NCI-H1417 treated with DMSO at 0.1 percent for 48 hours (cell line): ENCODE results near the gene KRT222.
A peak's percentile ranks its signal among the peaks of the same experiment; 100 is the strongest.

Source experiments
- DNase-seq: peaks from one replicate; lab custom pipeline; 2025; lab: John Stamatoyannopoulos, UW

KRT222 gene

DNA sequence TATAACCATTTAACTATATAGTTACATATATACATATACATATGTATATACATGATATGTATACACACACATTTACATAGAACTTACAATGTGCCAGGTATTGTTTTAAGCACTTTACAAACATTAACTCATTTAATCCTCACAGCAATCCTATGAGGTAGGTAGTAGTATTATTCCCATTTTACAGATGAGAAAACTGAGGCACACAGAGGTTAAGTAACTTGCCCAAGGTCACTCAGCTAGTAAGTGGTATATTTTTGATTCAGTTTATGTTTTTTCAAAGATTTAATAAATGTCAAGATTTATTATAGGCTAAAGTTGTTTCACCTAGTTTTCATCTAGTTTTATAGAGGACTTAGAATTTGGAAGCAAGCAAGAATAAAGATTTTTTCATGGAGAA lies 6.6 kb downstream of the KRT222 start:
- no peak for DNase-seq

DNA sequence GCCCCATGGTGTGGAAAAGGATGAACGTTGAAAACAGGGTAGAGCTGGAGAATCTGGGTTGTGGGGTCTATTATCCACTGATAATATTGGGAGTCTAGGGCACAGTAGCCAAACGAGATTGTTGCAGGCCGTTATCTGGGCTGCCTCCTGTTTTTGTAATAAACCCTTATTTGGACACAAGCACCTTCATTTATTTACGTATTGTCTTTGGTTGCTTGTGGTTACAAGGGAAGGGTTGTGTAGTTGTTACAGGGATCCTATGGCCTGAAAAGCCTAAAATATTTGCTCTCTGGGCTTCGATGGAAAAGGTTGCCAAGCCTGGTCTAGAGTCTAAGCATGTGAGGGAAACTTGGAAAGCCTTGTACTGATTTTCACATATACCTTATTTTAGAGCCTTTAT lies 13.0 kb downstream of the KRT222 start:
- DNase-seq, result no peak

DNA sequence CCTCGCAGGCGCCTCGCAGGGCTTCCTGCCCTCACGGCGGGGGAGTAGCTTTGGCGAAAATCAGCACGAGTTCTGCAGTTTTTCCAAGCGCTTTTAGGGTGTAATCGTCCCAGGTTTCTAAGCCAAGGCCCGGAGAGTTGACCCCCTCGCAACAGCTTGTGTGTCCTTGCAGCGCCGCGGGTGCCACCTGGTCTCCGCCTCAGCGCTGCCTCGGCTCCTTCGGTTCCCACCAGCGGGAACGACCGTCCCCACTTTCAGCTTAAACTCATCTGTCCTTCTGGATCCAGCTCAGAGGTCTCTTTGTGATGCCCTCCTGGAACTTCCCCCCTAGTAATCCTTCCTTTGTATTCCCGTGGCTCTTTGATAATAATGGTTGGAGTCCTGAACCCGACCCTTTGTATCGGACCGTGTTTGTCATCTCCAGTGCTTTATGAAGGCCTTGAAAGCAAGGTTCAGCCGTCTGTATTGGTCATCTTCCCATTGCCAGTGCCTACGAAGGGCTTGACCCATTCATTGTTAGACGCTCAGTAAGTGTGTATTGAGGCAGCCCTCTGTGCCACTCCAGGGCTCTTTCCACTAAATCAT lies 16.5 kb downstream of the KRT222 start:
- no peak for DNase-seq

DNA sequence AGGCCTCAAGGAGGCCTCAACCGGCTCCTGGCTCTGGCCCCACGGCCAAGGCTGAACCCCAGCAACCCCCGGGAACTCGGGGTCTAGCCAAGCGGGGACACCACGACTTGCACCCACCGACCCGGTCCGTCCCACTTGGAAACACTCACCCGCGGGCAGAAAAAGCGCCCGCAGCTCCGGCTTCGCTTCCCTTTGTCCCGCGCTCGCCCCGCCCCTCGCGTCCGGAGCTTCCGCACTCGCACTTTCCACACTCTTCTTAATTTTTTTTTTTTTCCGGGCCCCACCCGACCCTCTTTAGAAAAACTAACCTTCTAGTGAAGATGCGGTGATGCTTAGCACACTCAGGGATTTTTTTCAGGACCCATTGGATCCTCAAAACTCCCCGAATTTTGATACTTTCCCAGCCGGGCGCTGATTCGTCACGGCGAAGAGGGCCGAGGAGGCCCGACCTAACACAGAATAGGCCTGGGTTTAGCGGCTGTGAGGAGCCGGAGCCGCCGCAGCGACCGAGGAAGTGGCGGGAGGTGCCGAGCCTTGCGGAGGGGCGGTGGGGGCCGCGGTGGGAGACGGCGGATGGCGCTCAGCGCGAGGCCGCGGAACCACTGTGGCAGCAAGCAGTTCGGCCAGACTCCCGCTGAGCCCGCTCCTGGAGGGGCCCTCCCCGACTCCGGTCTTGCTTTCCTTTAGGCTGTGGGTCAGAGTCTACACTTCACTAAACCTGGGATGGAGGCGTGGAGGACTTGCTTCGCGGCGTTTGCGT lies 17.2 kb downstream of the KRT222 start, which contains the start of gene SMARCE1:
Gene SMARCE1, minus strand, starts transcription at position 195 of the 760 bp plus-strand sequence. CDS start 2,016 bp downstream, outside the sequence.
- DNase-seq, result peak; percentile 46

DNA sequence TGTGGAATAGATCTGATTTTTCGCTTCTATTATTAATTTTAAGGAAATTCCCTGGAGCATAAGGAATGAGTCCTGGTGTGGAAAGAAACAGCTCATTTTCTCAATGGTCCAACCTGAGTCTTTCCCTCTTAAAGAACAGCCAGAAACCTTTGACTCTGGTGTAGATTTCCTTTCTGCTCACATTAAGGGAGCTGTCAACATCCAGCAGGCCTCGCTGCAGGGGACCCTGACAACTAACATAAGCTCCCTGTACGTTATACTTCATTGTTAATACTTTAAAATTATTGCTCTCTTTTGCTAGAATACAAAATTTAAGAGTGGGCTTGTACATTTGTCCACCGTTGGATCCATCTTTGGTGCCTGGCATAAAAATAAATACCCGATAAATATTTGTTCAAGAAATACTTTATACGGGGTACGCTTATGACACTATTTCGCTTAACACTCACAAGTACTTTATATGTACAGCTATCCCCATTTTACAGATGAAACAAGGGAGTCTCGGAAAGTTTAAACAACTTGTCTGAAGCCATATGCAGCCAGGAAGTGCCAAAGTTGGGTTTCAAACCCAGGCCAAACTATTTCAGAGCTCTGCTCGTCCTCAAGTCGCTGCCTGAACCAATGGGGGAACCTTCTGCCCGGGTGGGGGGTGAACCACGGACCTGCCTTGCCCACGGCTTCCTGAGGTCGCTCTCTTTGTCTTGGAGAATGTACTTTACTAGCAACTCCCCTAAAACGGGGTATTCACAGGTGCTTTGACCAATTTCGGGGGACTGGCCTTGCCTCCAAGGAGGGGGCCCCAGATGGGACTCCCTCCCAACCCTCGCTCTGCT lies 18.0 kb downstream of the KRT222 start:
- DNase-seq, result no peak

DNA sequence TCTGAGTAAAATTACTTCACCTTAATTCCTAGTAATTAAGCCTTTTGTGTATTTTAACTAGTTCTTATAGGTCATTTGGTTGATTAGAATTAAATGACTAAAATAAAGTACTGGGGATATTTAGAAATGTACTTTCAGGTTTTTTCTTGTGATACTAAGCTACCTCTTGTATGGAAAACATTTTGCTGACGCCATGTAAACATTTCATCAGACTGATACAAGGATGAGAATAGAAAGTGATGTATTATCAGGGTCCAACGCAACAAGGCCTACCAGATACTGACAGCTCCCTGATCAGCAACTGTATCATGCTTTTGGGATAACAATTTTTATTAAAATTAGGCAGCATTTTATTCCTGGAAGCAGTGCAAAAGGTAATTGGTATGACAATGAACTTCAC lies 19.0 kb downstream of the KRT222 start:
- DNase-seq, result no peak

DNA sequence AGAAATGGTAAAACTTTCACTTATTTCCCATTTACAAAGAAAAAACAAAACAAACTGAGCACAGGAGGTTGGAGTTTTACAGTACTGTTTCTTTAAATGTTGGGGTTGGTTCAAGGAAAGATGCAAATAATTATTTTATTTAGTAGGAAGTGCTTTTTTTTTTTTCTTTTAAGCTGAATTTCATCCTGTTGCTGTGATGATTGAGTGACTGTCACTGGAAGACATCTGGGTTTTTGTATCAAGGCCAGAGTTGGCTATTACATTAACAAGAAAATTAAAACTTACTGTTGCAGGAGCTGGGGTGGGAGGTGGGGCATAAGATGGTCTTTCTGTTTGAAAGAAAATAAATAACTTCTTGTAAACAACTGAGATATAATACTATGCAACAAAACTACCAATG lies 19.7 kb downstream of the KRT222 start:
- DNase-seq, result no peak

DNA sequence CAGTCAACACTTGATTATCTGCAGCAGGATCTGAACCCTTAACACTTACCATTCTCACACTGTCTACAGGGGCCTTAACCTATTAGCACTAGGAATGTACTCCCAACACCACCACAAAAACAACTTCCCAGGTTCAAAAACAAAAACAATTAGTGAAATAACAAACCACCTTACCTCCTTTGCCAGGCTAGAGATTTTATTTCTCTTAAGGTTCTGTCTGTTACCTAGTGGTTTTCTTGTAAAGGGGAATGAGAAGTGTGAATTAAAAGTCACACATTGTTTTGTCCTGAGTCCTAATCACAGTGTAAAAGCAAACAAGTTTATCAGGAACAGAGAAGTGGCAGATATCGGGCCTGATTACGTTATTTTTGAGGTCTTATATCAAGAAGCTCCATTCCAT lies 27.0 kb downstream of the KRT222 start:
- no peak for DNase-seq

DNA sequence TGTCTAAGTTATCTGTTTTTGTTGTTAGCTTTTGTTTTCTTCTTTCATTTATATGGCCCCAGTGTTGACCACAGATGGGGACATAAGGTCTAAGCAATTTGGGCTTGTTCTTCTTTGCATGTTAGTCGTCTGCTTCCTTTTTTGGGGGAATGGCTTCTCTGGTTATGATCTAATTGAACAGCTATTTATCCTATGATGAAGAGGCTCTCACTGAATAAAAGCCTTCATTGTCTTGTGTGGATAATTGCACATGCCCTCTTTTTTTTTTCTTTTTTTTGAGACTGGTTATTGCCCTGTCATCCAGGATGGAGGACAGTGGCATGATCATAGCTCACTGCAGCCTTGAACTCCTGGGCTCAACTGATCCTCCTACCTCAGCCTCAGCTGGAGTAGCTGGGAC lies 31.1 kb downstream of the KRT222 start:
- DNase-seq, result no peak

DNA sequence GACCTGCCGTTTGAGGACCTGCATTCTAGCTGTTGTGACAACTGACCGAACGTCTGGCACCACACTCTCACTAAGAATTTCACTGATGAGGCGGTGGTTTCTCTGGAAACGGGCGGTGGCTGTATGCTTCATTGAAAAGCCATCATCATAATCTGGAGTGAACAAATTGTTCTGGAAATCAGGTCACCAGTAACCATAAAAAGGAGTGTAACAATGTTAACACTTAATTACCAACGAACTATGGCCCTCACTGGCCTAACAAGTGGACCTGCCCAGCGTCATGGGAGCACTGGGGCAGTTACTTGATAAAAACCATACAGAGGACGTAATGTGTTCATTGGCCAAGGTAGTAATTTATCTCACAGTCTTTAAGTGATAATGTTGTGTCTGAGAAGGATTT lies 32.8 kb downstream of the KRT222 start:
- DNase-seq, result no peak

DNA sequence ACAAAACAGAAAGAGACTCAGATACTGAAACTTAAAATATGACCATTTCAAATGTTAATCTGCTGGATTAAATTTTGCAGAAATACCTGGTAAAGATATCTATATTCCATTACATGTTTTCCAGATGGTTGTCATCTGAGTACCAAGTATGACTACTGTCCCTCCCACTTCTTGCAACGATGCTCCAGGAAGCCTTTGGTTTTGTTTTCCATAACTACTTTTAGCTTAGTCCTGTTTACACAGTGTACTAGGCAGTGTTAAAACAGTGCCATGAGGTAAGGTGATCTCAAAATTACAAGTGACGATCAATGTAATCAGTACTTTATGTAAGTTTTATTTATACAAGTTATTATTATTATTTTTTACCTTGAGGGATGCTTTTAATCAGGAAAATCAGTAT lies 35.1 kb downstream of the KRT222 start:
- no peak for DNase-seq

DNA sequence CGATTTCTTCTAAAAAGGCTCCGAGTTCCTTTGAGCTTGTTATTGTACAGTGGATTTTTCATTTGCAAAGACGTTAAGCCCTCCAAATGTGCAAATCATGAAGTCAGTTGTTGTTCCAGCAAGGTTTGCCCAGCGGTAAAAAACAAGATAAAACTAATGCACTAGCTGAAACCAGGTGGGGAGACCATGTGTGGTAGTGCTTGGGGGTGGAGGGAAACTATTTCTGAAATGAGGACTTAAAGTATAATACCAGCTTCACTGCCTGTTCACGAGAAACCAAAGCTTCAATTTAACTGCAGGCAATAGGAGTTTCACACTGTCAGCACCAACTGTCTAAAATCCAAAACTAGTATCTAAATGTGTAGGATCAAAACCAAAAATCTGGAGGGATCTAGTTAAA lies 39.7 kb downstream of the KRT222 start:
- no peak for DNase-seq

DNA sequence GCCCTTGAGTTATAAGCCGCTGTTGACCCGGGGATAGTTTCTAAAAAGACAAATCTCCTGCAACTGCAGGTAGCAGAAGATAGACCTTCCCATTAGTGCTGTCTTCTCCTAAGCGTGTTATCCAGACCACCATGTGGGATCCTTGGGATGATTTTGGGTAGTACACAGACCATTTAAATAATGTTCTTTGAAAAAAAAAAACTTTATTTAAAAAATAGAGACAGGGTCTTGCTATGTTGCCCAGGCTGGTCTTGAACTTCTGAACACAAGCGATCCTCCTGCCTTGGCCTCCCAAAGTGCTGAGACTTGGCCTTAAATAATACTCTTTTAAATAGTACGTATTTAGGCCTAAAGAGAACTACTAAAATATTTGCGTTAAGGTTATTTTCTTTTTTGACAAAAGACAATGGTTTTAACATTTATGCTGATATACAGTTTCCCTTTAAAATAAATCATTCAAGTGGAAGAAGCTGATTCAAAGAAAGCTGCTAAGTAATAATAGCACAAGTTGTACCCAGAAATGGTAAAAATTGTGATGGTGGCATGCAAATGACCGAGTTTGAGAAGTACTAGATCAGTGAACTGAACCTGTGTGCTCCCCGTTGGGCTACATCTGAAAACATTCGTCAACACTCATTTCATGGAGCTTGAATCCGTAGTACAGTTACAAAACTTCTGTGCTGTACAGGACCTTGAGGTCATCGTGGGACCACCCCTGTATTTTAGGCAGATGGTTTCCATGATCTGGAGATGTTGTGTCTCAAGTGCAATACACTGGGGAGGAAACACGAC lies 41.4 kb downstream of the KRT222 start:
- DNase-seq, result no peak

DNA sequence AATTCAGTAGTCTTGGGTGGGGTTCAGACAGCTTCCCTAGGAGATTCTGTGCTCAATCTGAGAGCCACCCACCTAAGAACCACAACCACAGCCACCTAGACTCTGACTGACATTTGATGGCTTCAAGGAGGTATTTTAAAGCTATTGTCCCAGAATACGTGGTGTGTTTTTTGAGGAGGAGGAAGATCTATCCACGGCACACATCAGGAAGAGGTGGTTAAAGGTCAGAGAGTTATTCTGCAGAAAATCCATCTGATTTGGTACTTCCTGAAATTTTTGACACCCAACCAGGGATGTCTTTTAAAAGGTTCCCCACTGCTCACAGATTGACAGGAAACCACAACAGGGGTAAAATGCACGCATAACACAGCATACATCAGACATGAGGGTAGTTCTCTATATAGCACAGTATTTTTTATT lies 42.5 kb downstream of the KRT222 start:
- no peak for DNase-seq

DNA sequence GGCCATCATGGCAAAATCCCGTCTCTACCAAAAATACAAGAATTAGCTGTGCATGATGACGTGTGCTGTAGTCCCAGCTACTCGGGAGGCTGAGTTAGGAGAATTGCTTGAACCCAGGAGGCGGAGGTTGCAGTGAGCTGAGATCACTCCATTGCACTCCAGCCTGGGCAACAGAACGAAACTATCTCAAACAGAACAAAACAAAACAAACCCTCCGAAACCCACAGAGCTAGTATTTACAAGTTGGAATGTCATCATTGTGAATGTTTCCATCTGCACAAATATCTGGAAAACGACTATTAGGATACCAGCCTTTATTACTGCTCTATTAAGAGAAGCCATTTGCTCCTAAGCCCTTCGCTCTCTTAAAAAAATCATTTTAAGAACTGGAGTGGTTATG lies 43.4 kb downstream of the KRT222 start:
- DNase-seq, result no peak

DNA sequence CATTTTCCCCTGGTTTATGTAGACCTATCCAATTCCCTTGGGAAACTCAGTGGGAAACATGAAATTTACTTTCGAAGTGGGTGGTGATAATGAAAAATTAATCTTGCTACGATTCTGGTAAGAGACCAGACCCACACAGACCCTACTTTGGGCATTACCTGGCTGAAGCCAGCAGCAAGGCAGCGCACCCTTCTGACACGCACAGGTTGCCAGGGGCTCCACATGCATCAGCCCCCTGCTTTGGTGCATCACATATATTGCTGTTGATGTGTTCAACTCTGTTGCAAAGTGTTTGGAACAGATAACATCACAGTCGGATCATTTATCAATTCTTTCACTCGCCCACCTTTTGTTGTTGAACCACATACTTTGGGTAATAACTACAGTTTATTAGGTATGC lies 44.0 kb downstream of the KRT222 start:
- no peak for DNase-seq

DNA sequence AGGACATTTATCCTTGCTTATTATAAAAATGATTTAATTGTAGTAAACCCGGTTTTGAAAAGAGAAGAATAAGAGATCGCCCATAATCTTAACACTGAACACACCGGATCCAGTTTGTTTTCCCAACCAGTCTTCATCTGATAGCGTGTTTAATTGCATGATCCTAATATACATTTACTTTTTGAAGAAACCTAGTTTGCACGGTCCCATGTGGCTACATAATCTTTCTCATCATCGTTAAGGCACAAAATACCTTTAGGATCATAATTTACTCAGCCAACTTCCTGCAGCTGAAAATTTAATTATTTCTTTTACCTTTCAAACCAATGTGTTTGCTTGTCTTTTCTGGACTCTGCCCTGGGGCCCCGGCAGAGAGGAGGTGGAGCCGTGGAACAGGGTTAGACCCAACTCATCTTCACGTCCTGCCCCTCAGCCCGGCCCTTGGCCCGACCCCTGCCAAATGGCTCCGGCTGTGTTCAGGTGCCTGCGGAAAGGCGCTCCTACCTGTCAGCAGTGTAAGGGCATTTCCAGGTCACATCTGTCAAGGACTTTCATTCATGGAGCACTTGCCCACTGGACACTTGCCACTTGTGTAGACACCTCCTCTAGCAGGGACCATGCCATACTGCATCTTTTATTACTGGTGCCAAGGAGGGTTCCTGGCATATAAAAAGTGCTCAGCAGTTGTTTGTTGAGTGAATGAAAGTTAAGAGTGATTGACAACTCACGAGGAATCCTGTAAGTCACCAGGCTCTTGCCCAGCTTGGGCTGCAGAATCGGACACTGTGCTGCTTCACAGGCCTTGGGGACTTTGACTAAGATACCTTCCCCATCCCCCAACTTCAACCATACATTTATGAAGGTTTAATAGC lies 46.0 kb downstream of the KRT222 start:
- no peak for DNase-seq

DNA sequence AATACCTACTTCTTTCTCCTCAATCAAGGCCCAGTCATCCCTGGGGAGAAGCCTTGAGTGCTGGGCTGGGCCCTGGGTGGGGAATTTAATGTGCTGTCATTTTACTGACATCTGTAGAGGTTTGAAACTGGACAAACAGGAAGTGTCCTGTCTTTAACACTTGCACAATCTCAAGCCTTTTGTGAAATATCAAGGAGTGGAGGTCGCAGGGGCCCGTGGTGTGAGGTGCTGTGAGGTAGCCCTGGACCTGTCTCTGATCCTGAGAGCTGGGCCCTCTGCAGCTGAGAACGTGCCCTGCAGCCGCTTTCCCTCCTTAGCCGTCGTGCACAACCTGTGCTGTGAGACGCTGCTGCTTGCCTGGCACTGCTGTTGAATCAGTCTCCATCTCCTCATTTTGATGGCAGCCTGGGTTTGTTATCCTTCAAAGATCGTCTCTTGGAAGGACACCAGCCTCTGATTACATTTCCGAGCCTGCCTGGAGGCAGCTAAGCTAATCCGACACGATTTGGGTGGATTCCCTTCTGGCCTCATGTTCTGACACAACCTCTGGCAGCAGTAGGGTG lies 47.2 kb downstream of the KRT222 start:
- no peak for DNase-seq

DNA sequence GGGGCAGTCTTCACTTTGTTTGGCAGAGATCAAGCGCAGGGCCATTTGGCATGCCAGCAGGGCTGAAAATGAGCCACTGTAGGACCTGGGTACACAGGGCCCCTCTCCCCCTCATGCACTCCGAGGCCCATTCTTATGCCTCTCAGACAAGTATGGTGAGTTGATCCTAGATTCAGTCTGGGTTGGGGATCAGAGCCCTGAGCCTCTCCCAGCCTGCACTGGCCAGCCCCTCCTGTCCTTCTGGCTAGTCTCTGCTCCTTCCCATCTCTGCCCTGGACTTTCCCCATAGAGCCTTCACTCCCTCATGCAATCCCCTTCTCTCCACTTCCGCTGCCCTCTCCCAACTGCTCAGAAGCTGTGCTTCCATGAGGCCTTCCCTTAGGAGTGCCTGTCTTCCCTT lies 48.4 kb downstream of the KRT222 start:
- DNase-seq, result no peak

DNA sequence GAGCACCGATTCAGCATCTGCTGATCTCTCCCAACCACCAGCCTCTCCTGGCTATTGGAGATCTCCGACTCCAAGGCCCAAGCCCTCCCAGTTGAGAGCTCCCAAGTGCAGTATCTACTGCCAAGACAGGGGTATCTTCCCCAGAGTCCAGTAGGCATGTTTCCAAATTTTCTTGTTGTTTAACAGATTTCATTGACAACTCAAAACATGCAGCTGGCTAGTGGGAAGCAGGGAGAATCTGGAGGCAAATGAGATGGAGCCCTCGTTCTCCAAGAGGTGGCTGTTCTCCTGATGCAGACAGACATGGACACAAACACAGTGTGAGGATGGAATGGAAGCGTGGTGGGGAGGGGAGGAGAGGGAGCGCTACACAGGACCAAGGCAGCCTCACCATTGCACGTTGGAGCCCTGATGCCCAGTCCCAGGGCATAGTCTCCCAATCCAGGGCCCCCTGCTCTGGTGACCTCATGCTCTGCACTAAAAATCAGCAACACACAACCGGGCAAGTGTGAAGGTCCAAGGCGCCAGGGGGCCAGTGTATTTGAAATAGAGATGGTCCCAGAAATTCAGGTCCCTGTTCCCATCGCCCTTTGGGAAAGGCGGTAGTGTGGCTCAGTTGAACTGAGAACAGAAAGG lies 49.0 kb downstream of the KRT222 start:
- DNase-seq, result no peak
